HCT116 (cell line): ENCODE data around the gene PARVB. TPM values are rescaled to one million over a fixed set of nuclear protein-coding genes. Genes with fewer than 3 reads are reported as not detected.

ENCODE experiments used
- ATAC-seq: fragments of 200-7000 bp; cut with Tn5 transposase; 2 replicates; pipeline ENCODE4 v1.9.1; 2020; ENCODE audit warnings: mild to moderate bottlenecking, moderate library complexity
- BruUV-seq: library from RNA; stranded (reverse); fragments of 400-500 nt; replicated peaks from 2 replicates; lab custom pipeline; 2021; lab: Mats Ljungman, UMichigan
- CTCF ChIA-PET: fragments of 300-600 bp; sonication (Branson Sonifier 250); formaldehyde crosslinking; loops from one replicate; lab custom pipeline; 2021; ENCODE audit warnings: antibody characterized with exemption; lab: Charles Lee
- POLR2A ChIA-PET: fragments of 300-600, 350-600 bp; sonication (Branson Sonifier 250); formaldehyde crosslinking; loops from one replicate; lab custom pipeline; 2021; ENCODE audit warnings: antibody characterized with exemption; lab: Charles Lee
- RAD21 ChIA-PET, 2 experiments: fragments of 300-600 bp; sonication (Branson Sonifier 250); formaldehyde crosslinking; loops; one replicate each; lab custom pipeline; 2023; ENCODE audit warnings: low total read pairs in 2 of 2; ENCODE audit not compliant: uncharacterized antibody in 2 of 2, unreplicated experiment in 2 of 2, low non-redundant PET in 1 of 2; lab: Charles Lee
- DNase-seq: peaks from one replicate; pipeline ENCODE4 v3.0.0-alpha.2; 2010; ENCODE audit warnings: low read depth, low spot score
- H2AFZ ChIP-seq: fragments of 200-600 bp; shearing (Covaris generic), sonication (generic); 2 replicates; pipeline ENCODE4 v1.6.1; 2017; ENCODE audit warnings: low read depth, mixed run types, mixed read lengths, antibody characterized with exemption, low read length; ENCODE audit not compliant: poor library complexity, severe bottlenecking
- H3K27ac ChIP-seq: 2 replicates; pipeline ENCODE4 v1.5.1; 2012; ENCODE audit warnings: low read depth, low read length
- H3K27me3 ChIP-seq: fragments of 200-600 bp; sonication (generic); 2 replicates; pipeline ENCODE4 v1.6.1; 2016; ENCODE audit warnings: mixed run types, low read length, mixed read lengths; ENCODE audit not compliant: insufficient read depth
- H3K36me3 ChIP-seq, 2 experiments: fragments of 200-500 bp in 1 of 2; fragments of 200-600 bp in 1 of 2; sonication (Bioruptor generic) in 1 of 2; sonication (generic) in 1 of 2; 2 replicates each; pipeline versions ENCODE4 v1.5.1 to v1.6.1; 2014 to 2016; ENCODE audit warnings: low read length in 2 of 2, inconsistent platforms in 1 of 2, mixed read lengths in 1 of 2, mixed run types in 1 of 2; ENCODE audit not compliant: insufficient read depth in 2 of 2, control insufficient read depth in 1 of 2
- H3K4me1 ChIP-seq, 2 experiments: fragments of 200-600 bp in 1 of 2; sonication (generic) in 1 of 2; 2 replicates each; pipeline versions ENCODE4 v1.5.1 to v1.6.1; 2012 to 2017; ENCODE audit warnings: low read length in 2 of 2, inconsistent platforms in 1 of 2, mild to moderate bottlenecking in 1 of 2, mixed read lengths in 1 of 2, mixed run types in 1 of 2, moderate library complexity in 1 of 2; ENCODE audit not compliant: insufficient read depth in 2 of 2, control insufficient read depth in 1 of 2
- H3K4me2 ChIP-seq: fragments of 200-600 bp; sonication (generic); 2 replicates; pipeline ENCODE4 v1.6.1; 2017; ENCODE audit warnings: mixed run types, low read length, mixed read lengths
- H3K4me3 ChIP-seq, 2 experiments: fragments of 200-600 bp in 1 of 2; sonication (generic) in 1 of 2; replicated peaks in 1 of 2; 2 replicates each; pipeline ENCODE4 v1.5.1; 2011 to 2016; ENCODE audit warnings: low read length in 2 of 2, control low read depth in 1 of 2, low read depth in 1 of 2, mild to moderate bottlenecking in 1 of 2, mixed read lengths in 1 of 2, mixed run types in 1 of 2
- H3K79me2 ChIP-seq: fragments of 200-600 bp; sonication (generic); 2 replicates; pipeline ENCODE4 v1.6.1; 2017; ENCODE audit warnings: mild to moderate bottlenecking, mixed run types, low read length, moderate library complexity, mixed read lengths; ENCODE audit not compliant: insufficient read depth
- H3K9ac ChIP-seq: fragments of 200-600 bp; sonication (generic); 2 replicates; pipeline ENCODE4 v1.6.1; 2016; ENCODE audit warnings: low read length, mixed read lengths
- H3K9me2 ChIP-seq: fragments of 200-600 bp; sonication (generic), shearing (Covaris generic); 2 replicates; pipeline ENCODE4 v1.6.1; 2017; ENCODE audit warnings: mixed run types, mild to moderate bottlenecking, moderate library complexity; ENCODE audit not compliant: insufficient read depth
- H3K9me3 ChIP-seq, 2 experiments: fragments of 200-500 bp in 1 of 2; fragments of 200-600 bp in 1 of 2; sonication (Bioruptor generic) in 1 of 2; sonication (generic) in 1 of 2; 2 replicates each; pipeline ENCODE4 v1.6.1; 2014 to 2017; ENCODE audit warnings: low read length in 2 of 2, mixed read lengths in 2 of 2, inconsistent platforms in 1 of 2, low read depth in 1 of 2, mild to moderate bottlenecking in 1 of 2, mixed run types in 1 of 2, moderate library complexity in 1 of 2; ENCODE audit not compliant: control insufficient read depth in 1 of 2, insufficient read depth in 1 of 2
- H4K20me1 ChIP-seq: fragments of 200-600 bp; sonication (generic), shearing (Covaris generic); 2 replicates; pipeline ENCODE4 v1.6.1; 2017; ENCODE audit warnings: mixed run types, mild to moderate bottlenecking, moderate library complexity; ENCODE audit not compliant: insufficient read depth
- ATF3 ChIP-seq: IDR thresholded peaks from 2 replicates; pipeline ENCODE4 v1.6.1; 2012
- EZH2 ChIP-seq: fragments of 200-600 bp; sonication (generic); IDR thresholded peaks from 2 replicates; pipeline ENCODE4 v1.6.1; 2017; ENCODE audit warnings: antibody characterized with exemption, mixed run types
- FOSL1 ChIP-seq: IDR thresholded peaks from 2 replicates; pipeline ENCODE4 v1.6.1; 2012; ENCODE audit warnings: low read depth
- JUND ChIP-seq: IDR thresholded peaks from 2 replicates; pipeline ENCODE4 v1.6.1; 2012
- POLR2AphosphoS5 ChIP-seq: IDR thresholded peaks from 2 replicates; pipeline ENCODE4 v1.6.1; 2011; ENCODE audit warnings: mild to moderate bottlenecking, low read depth, low read length, moderate library complexity
- RAD21 ChIP-seq: IDR thresholded peaks from 2 replicates; pipeline ENCODE4 v1.6.1; 2012; ENCODE audit warnings: low read depth, mild to moderate bottlenecking
- ZBTB33 ChIP-seq: IDR thresholded peaks from 2 replicates; pipeline ENCODE4 v1.6.1; 2011; ENCODE audit warnings: mild to moderate bottlenecking, low read length, moderate library complexity; ENCODE audit not compliant: insufficient replicate concordance; ENCODE audit errors: extremely low read depth
- ZNF274 ChIP-seq: fragments of 200-500 bp; sonication (Bioruptor generic); IDR thresholded peaks from 2 replicates; pipeline ENCODE4 v1.6.1; 2014; ENCODE audit warnings: mild to moderate bottlenecking, low read depth, low read length, inconsistent platforms
- intact Hi-C: fragments of 100-400 bp; cut with micrococcal nuclease; formaldehyde crosslinking; loops from 2 replicates; pipeline ENCODE4 v1.10.0; 2022
- total RNA-seq: library from RNA; stranded (reverse); gene quantifications from one replicate; pipeline ENCODE4 v1.2.1, GENCODE V29; 2021; ENCODE audit not compliant: unreplicated experiment

PARVB gene
- total RNA-seq, 1 experiment from 2014 or later = 21.4 TPM

DNA sequence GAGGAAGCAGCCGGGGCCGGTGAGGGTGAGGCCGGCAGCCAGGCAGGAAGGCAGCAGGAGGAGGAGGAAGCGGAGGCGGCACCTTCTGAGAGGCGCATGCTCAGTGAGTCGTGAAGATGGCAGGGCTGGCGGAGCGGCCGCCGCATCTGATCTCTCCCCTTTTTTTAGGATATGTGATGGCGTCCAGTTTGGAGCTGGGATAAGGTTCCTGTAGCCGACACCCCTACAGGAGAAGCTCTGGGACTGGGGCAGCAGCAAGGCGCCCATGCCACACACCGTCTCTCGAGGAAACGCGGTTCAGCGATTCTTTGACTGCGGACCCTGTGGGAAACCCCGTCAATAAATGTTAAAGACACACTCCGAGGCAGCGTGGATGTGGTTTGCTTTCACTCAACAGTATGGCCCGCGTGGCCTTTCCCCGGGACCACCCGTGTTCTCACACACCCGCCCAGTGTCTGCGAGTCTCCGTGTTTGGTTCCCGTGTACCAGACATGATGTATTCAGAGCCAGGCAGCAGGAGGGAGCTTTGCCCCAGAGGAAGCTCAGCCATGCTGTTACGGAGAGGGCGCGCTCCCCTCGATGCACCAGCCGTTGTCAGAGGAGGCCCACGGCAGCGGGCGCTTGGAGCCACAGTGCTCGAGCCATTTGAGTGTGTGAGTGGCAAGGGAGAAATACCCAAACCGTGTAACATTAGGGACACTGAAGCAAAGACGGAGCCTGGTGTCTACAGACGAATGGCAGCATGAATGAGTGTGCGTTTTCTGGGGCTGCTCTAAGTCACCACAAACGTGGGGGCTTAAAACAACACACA is 27.7 kb upstream of the PARVB start:
- intact Hi-C loops = no loop called here
- H3K9me2 ChIP-seq = no peaks in the 10 kb centered on the region
- H3K27ac ChIP-seq = no peak overlapping the region
- ChIA-PET RAD21 (no interaction called here), CTCF (no interaction called here), POLR2A (no interaction called here)
- TF ChIP-seq EZH2 = no peak
- TF ChIP-seq POLR2AphosphoS5 = no peak
- TF ChIP-seq RAD21 = no peak
- TF ChIP-seq ATF3 = no peak
- no peak for TF ChIP-seq JUND
- no peak for TF ChIP-seq FOSL1
- no peak for TF ChIP-seq ZBTB33
- no peak for TF ChIP-seq ZNF274
- no peaks in the 10 kb centered on the region for H3K4me1 ChIP-seq
- no peak for DNase-seq
- H3K36me3 ChIP-seq = peaks cover 17 to 28% of the 10 kb centered on the region in 2 experiments; a peak in 3 of 4 replicates
- no peak overlapping the region for H2AFZ ChIP-seq
- no TSS peak for BruUV-seq
- no peak overlapping the region for H3K4me3 ChIP-seq
- H3K27me3 ChIP-seq = no peaks in the 10 kb centered on the region
- H3K9me3 ChIP-seq = no peaks in the 10 kb centered on the region
- H3K9ac ChIP-seq = no peak overlapping the region
- H3K4me2 ChIP-seq = no peak overlapping the region
- H4K20me1 ChIP-seq = no peaks in the 10 kb centered on the region
- H3K79me2 ChIP-seq = no peaks in the 10 kb centered on the region
- no peak for ATAC-seq
